HG03066 (cell line): Measurements from ENCODE around the gene ZNF580.

Source experiments
- ATAC-seq: cut with Tn5 transposase; IDR thresholded peaks from one replicate; pipeline ENCODE4 v1.9.1; 2021; ENCODE audit warnings: low read depth; ENCODE audit not compliant: unreplicated experiment

The ZNF580 gene

GRCh38 chr19:55674841-55675660, 34.2 kb downstream of the ZNF580 start, which contains the start of gene EPN1:
Gene EPN1, plus strand, starts transcription at chr19:55675226. Its CDS starts 3,402 bp downstream, at chr19:55678628.
- ATAC-seq, result peak; percentile 61

DNA sequence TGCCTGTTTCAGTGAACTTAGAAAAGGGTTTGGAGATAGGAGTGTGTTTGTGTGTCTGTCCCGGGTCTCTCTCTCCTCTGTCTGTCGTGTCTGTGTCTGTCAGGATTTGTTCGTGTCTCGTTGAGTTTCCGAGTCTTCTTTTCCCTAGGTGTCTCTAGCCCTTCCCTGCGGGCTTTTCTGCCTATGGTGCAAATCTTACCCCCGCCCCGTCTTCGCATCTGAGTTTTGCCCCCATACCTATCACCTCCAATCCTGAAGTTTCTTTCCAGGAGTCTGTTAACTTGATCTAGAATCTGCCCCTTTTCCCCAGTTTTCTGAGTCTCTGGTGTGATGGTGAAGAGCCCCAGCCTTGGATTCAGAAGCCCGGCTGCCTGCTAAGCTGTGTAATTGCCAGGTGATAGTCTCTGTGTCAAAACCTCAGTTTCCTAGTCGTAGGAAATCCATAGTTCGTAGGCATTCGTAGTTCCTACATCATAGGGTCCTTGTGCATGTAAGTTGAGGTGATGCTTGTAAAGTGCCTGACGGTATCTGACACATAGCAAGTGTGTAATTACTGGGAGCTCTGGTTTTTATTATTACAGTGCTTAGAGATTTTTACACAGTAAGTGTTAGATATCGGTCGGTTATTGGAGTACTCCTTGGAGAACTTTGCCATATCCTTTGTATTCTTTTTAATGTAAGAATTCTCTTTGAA, 35.0 kb downstream of the ZNF580 start:
- no peak for ATAC-seq

GRCh38 chr19:55676383-55676782, 35.6 kb downstream of the ZNF580 start:
- no peak for ATAC-seq

DNA sequence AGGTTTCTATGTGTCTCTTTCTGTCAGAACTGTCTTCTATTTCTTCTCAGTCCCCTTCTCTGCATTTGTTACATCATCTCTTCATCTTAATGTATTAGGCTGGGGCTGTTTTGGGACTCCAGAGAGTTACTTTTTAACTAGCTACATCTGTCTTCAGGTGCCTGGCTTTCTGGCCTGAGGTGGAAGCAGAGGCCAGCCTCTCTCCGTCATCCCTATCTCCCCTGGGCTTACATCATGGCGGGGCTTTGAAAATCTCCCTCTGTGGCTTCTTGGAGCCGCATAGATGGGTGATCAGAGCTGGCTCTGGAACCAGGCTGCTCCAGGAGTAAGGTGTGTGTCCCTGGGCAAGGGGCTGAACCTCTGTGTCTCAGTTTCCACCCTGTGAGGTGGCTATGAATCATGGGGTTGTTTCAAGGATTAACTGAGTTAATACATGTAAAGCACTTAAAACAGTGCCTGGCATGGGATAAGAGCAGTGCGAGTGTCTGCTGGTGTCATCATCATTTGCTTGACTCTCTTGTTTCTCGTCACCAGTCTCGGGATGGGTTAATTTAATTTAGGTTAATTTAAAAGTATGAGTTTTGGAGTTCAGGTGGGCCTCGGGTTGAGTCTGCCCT, 36.2 kb downstream of the ZNF580 start:
- ATAC-seq, result no peak

DNA sequence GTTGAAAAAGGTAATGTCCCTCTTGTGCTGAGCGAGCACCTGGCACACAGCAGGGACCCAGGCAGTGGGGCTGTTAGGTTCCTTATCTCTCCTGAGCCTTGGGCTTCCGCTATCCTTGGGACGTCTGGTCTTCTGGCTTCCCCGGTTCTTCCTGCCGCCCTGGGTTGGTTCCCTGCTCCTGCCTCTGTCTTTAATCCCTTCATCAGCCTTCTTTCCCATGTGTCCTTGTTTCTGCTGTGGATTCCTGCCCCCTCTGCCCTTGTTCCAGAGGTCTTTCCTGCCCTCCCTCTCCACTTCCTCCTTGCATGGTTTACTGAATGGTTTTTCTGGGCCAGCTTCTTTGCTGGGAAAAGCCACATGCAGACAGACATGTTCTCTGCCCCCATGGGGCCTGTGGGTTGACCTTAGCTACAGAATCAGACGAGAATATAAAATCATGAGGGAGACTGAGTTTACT, 36.8 kb downstream of the ZNF580 start:
- ATAC-seq, result no peak

- peak; percentile 68 for ATAC-seq
Measured at GRCh38 chr19:55678121-55678671, 37.4 kb downstream of the ZNF580 start.

DNA sequence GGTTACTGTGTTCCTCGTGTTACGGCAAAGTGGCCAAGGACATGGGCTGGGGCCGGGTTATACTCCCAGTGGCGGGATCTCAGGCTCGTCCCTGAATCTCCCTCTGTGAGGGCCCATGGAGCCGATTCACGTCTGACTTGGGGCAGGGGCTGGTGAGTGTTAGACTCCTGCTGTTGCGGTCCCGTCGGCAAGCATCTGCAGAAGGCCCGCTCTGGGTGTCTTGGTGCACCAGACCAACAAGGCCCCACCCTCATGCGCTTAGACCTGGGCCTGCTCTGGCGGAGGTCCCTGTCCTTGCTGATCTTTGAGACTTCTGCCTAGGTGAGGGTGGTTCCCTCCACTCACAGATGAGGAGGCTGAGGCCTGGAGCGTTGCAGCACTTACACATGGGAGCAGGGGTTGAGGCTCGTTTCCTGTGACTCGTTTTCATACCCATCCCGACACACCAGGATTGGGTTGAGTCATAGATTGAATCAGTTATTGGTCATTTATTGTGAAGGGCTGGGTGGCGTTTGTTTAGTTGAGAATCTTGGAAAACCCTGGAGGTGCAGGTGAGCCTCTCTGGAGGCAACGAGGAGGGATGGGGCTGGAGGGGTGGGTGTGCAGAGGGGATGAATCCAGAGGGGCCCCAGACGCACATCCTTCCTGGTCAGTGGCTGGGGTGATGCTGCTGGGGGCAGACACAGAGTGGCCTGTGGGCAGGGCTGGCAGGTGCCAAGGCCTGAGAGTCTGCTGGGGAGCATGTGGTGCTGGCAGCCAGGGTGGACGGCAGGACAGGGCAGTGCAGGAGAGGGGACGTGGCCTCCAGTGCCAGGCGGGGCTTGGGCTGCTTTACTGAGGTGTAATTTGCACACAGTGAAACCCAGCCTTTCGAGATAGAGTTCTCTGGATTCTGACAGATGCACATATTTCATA, 38.8 kb downstream of the ZNF580 start:
- ATAC-seq, result no peak

DNA sequence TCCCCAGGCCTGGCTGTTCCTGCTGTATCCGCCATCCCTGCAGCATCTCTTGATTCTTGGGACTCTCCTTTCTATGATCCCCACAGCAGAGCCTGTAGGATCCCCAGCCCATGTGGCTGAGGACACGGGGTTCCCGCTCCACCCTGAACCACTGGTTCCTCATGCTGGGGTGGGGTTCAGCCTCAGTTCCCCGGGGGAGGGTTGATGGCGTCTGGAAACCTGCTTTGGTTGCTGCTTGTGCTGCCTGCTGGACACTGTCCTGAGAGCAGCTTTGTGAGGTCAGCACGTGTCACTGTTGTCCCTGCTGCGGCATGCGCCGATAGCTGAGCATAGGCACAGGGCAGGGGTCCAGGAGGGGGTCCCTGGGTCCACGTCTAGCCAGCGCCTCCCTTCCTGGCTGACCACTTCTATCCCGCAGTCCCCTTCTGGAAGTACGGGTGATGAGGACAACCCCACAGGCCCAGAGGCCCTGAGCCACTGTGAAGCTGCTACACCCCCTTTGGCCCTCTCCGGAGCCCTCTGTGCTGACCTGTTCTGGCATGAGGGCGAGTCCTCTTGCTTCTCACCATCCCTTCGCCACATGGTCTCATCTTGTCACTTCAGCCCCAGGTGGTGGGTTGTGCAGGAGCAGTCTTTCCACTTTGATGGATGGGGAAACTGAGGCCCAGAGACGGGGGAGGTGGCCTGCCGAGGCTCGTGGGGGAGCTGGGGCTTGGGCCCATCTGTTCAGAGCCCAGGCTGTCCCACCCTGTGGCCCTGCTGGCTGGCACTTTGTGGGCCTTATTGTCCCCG, 39.7 kb downstream of the ZNF580 start:
- ATAC-seq, result no peak

GRCh38 chr19:55681131-55682092, 40.6 kb downstream of the ZNF580 start:
- no peak for ATAC-seq

DNA sequence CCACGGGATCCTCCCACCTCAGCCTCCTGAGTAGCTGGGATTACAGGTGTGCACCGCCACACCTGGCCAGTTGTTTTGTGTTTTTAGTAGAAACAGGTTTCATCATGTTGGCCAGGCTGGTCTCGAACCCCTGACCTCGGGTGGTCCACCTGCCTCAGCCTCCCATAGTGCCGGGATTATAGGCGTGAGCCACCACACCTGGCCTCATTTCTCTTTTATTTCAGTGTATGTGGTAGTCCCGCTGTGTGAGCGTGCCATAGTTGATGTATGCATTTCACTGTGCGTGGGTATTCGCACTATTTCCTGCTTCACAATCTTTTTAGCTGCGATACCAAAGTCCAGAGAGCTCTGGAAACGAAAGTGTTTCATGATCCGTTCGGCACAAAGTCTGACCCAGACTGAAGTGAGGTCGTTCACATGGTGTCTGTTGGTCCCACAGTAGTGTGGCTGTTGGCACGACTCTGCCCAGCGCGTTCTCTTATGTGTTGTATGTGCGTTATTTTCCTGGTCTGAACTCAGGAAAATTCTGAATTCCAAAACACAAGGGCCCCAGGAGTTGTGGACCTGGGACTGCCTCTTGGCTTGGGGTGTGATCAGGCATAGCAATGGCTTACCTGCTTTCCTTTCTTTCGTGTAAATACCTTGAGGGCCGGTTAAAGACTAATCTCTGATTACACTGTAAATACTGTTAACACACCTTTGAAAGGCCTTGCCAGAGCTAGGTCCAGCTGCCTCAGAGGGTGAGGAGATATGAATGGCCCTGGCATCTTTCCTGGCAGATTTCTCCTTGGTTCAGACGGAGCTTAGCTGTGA, 42.9 kb downstream of the ZNF580 start:
- ATAC-seq, result no peak

DNA sequence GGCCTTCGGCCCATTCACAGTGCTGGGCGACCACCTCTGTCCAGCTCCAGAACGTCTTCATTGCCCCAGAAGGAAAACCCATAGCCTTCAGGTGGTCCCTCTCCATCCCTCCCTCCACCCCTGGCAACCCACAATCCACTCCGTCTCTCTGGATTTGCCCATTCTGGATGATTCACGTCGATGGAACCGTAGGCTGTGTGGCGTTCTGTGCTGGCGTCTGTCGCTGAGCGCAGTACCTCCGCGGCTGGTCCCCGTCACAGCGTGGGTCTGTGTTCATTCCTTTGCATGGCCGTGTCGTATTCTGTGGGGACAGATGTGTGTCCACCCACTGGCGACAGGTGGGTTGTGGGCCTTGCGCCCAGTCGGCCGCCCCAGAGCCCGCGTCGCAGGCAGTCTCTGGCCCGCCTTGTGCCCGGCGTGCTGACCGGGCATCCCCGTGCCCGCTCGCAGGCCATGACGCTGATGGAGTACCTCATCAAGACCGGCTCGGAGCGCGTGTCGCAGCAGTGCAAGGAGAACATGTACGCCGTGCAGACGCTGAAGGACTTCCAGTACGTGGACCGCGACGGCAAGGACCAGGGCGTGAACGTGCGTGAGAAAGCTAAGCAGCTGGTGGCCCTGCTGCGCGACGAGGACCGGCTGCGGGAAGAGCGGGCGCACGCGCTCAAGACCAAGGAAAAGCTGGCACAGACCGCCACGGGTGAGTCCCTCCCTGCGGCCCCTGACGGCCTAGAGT, 44.3 kb downstream of the ZNF580 start:
- no peak for ATAC-seq

DNA sequence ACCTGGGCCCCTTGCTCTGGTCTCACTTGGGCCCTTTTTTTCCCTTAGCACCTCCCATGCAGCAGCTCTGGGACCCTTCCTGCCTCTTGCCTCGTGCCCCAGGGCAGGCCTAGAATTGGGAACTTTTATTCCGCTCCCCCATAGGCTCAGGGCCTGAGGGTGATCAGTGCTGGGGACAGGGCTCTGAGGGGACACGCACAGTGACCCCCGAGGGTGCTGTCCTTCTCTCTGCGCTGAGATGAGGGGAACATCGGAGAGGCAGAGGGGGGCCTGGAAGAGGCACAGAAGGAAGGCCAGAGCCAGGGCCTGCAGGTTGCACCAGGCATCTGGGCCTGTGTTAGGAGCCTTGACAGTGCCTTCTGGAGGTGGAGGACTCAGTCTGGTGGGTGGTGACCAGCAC, 45.0 kb downstream of the ZNF580 start:
- no peak for ATAC-seq

DNA sequence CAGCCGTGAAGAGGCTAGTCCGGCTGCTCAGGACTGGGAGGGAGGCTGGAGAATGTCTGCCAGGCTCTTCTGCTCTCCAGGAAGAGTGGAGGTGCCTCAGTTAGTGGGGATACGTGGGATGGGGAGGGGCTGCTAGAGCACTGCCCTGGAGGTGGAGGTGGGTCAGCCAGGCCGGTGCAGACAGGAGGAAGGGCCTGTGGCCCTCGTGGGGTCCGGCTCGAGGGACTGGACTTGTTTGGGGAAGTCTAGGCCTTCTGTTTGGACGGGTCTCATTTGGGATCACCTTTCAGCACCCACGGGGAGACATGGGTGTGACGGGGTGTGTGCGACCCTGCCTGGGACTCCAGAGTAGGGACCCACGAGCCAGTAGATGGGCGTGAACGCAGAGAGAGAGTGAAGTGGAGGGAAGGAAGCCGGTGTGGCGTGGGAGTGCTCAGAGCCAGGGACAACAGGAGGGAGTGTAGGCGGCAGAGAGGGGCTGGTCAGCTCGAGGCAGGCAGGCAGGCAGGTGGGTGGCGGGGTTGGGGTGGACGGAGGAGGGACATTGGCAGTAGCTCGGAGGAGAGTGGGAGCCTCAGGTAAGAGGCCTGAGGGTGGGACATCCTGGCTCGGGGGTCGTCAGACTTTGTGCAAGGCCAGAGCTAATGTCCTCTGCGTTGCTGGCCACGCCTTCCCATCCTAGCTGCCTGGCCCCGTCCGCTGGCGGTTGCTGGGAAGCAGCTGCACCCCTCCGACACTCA, 45.7 kb downstream of the ZNF580 start:
- ATAC-seq, result no peak

- no peak for ATAC-seq
Measured at GRCh38 chr19:55687281-55688201, 46.7 kb downstream of the ZNF580 start.
